Measurements from ENCODE around the gene TCF4. TPM values are rescaled to one million over a fixed set of nuclear protein-coding genes. Genes with fewer than 3 reads are reported as not detected.

The TCF4 gene
- total RNA-seq, 2 experiments from 2014 or later: 0.21 to 0.26 TPM

DNA sequence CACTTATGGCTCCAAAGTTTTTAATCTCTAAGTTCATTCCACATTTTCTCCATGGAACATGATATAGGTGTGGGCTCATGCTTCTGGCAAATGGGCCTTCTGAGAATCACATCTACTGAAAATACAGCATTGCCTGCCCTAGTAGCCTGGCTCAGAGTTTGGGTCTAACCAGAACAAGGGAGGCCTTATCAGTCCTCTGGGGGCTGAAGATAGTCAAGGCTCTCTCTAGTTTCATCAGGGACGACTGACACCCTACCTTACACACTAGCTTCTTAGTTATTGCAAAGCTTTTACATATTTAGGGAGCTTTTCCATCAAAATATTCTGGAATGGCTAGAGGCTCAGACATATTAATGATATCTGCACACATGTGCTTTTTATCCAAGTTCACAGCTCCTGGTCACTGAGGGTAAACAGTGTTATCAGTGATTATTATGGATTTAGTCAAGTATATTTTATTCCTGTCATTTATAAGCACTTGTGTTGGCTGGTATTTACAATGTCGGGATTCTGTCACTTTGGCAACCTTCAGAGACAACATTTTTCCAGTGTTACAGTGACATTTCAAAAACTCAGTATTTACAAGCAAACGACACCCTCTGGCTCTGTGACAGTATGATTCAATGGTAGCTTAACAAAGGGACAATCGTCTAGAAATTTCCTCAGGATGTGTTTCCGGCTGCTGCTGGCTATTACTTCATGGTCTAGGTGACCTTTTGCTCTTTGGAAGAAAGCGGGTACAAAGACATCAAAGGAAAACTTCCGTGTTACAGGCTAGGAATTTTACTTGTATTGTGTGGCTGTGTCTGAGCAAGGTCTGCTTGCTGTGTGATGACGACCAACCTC, 200.6 kb downstream of the TCF4 start:
- ChIA-PET POLR2A (no interaction called here), CTCF (no interaction called here)
- no peak for ATAC-seq
- Mint-ChIP-seq H3K27me3 (ENCODE audit: low read depth) (no peaks in the 10 kb centered on the region), H3K9me3 (ENCODE audit: insufficient read depth) (no peaks in the 10 kb centered on the region), H3K4me1 (ENCODE audit: low read depth) (no peaks in the 10 kb centered on the region), H3K36me3 (ENCODE audit: low read depth) (no peaks in the 10 kb centered on the region), H3K27ac (no peak overlapping the region), H3K4me3 (no peak overlapping the region)
- no peak for DNase-seq

DNA sequence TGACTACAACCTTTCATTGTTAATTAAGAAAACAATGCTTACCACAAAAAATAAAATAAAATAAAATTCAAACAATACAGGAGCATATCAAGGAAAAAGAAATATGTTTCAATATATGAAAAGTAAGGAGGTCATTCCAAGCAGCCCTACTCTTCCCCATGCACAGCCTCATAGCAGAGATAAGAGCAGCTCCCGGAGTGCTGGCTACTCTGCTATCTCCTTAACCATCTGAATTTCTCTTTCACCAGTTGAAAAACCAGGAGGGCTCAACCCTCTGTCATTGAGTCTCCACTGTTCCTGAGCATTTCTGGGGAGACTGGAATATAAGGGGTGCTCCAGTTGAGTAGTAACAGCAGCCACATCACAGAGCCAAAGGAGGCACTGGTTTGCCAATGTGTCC, 201.4 kb downstream of the TCF4 start:
- ChIA-PET POLR2A (no interaction called here), CTCF (no interaction called here)
- Mint-ChIP-seq H3K4me3 (no peak overlapping the region), H3K27ac (no peak overlapping the region), H3K4me1 (ENCODE audit: low read depth) (no peaks in the 10 kb centered on the region), H3K27me3 (ENCODE audit: low read depth) (no peaks in the 10 kb centered on the region), H3K9me3 (ENCODE audit: insufficient read depth) (no peaks in the 10 kb centered on the region), H3K36me3 (ENCODE audit: low read depth) (no peaks in the 10 kb centered on the region)
- no peak for DNase-seq
- ATAC-seq: no peak

DNA sequence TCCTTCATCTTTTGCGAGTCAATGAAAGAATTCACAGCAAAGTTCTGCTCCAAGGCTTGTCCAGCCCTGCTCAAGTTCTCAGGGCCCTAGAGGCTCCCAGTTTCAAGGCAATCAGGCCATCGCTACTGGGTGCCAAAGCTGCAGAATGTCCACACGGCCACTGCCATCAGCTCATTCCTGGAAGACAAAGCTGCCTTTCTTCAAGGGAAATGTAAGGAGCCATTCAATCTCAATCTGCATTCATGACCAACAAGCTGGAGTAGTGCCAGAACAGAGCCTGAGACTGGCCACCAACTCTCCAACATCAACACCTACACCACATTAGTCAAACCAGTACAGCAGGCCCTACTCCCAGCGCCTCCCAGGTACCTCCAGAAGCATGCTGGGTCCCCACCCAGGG, 202.2 kb downstream of the TCF4 start:
- Mint-ChIP-seq H3K27me3 (ENCODE audit: low read depth) (no peaks in the 10 kb centered on the region), H3K4me1 (ENCODE audit: low read depth) (no peaks in the 10 kb centered on the region), H3K36me3 (ENCODE audit: low read depth) (no peaks in the 10 kb centered on the region), H3K4me3 (no peak overlapping the region), H3K27ac (no peak overlapping the region), H3K9me3 (ENCODE audit: insufficient read depth) (no peaks in the 10 kb centered on the region)
- CTCF ChIA-PET: no interaction called here
- ATAC-seq (no peak), DNase-seq (no peak)
- POLR2A ChIA-PET: no interaction called here

DNA sequence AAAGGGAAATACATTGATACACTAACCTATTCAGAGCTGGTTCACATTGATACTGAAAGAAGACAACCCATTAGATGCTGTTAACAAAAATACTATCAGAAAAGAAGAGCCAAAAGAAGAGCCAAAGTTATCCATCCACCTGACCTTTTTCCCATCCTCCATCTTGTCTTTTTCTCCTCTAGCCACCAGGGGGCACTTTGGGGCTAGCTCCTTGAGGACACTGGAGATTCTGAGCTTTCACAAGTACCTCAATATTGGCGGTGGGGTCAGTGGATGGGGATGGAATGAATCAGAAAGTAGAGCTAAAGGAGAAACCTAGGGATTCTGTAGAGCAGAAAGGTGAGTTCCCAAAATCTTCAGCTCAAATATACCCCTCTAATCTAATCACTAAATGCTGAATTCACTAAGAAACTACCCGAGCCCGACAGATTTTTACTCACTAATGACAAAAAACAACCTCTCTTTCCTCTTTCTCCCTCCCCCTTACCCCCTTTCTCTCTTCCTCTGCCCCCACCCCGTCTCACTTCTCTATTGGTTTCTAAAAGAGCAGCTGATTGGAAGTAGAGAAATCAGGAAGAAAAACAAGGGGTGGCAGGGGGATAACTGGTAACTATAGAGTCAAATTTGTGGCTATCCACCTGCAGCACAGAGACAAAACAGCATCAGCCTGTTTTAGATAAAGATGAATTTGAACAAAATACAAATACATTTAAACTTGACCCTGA, 203.3 kb downstream of the TCF4 start:
- Mint-ChIP-seq H3K9me3 (ENCODE audit: insufficient read depth) (no peaks in the 10 kb centered on the region), H3K4me3 (no peak overlapping the region), H3K36me3 (ENCODE audit: low read depth) (no peaks in the 10 kb centered on the region), H3K27me3 (ENCODE audit: low read depth) (no peaks in the 10 kb centered on the region), H3K4me1 (ENCODE audit: low read depth) (no peaks in the 10 kb centered on the region), H3K27ac (no peak overlapping the region)
- DNase-seq (peak; percentile 24), ATAC-seq (no peak)
- ChIA-PET CTCF (interaction anchor here (0.7 to 1.3 kb wide), 3 partner anchors 10 to 31 kb away, joined by 3 to 6 read pairs (median 3); no protein-coding TSS in a partner anchor), POLR2A (no interaction called here)

DNA sequence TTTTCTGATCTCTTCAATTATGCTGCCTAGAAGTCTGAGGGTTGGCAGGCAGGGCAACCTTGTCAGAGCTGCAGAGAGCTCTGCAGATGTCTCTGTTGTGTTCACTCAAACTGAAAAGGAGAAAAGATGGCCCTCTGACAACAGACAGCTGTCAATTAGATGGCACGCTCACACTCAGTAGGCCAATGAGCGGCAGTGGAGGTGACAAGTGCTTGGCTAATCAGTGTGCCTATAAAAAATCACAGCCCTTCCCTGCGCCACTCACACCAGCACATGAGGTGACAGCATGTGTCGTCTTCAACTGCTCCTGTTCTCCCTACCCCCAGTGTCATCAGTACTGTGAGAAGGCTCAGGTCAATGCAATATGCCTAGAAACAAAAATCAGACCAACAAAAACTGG, 203.9 kb downstream of the TCF4 start:
- no peaks in the 10 kb centered on the region for H3K4me1 Mint-ChIP-seq (ENCODE audit: low read depth)
- CTCF ChIA-PET: interaction anchor here (1.3 kb wide), 1 partner anchor 31 kb away, joined by 6 read pairs; no protein-coding TSS in a partner anchor
- no peaks in the 10 kb centered on the region for H3K27me3 Mint-ChIP-seq (ENCODE audit: low read depth)
- no peak for DNase-seq
- no peaks in the 10 kb centered on the region for H3K36me3 Mint-ChIP-seq (ENCODE audit: low read depth)
- POLR2A ChIA-PET: no interaction called here
- no peaks in the 10 kb centered on the region for H3K9me3 Mint-ChIP-seq (ENCODE audit: insufficient read depth)
- no peak overlapping the region for H3K4me3 Mint-ChIP-seq
- no peak for ATAC-seq
- no peak overlapping the region for H3K27ac Mint-ChIP-seq

DNA sequence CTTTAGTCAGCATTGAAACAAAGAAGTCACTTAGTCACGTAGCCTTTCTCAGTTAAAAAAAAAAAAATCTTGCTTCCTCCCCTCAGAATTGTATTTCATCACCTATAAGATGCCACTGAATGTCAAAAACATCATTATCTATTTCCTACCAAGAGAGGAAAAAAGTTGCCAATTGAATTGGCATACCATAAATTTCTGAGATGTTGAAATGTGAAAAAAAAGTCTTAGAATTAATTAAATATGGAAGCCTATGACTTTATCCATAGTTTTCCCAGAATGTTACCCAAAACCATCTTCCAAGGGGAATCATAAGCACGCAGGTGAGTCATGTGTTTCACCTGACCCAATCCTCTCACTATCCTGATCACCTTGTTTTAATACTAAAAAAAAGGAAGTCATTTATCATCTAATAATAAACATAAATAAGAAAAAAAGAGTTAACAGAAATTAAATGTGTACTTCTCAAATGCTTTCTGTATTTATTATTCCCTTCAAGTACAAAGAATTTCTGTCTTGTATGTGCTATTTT, 205.7 kb downstream of the TCF4 start:
- Mint-ChIP-seq H3K36me3 (ENCODE audit: low read depth) (no peaks in the 10 kb centered on the region), H3K27me3 (ENCODE audit: low read depth) (no peaks in the 10 kb centered on the region), H3K9me3 (ENCODE audit: insufficient read depth) (no peaks in the 10 kb centered on the region), H3K4me3 (no peak overlapping the region), H3K27ac (no peak overlapping the region), H3K4me1 (ENCODE audit: low read depth) (no peaks in the 10 kb centered on the region)
- DNase-seq (no peak), ATAC-seq (no peak)
- POLR2A ChIA-PET: no interaction called here
- CTCF ChIA-PET: no interaction called here

DNA sequence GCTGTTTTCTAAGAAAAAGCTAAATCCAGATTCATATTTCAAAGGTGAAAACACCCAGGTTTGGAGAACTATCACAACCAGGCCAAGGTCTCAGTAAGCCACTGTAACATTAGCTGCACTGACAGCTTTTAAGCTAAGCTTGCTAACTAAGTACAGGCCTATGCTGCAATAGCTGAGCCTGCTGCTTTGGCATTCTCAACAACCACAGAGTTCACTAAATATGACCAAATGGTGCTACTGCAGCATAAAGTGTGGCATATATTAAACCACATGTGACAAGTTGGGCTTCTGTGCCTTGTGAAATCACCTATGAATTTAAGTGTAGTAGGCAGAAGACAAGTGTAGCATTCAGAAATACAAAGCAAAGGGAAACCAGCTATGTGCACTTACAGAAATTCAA, 206.7 kb downstream of the TCF4 start:
- Mint-ChIP-seq H3K27me3 (ENCODE audit: low read depth) (no peaks in the 10 kb centered on the region), H3K27ac (no peak overlapping the region), H3K9me3 (ENCODE audit: insufficient read depth) (no peaks in the 10 kb centered on the region), H3K4me1 (ENCODE audit: low read depth) (no peaks in the 10 kb centered on the region), H3K36me3 (ENCODE audit: low read depth) (no peaks in the 10 kb centered on the region), H3K4me3 (no peak overlapping the region)
- ChIA-PET POLR2A (no interaction called here), CTCF (no interaction called here)
- ATAC-seq: no peak
- DNase-seq: no peak

DNA sequence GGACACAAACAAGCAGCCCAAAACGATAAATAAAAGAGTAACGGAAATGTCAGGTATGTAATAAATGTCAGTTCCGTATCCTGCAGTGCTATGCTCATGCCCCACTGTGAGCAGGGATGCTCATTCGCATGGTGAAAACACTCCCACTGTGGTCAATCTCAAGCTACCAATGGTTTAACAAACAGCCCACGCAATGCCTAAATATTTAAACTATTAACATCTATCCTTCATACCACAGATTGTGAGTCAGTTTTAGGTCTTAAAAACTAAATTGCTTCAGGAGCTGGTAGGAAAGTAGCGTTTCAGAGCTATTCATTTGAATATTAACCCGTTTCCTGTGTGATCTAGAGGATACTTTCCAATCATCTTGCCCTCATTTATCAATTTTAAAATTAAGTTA, 207.4 kb downstream of the TCF4 start:
- Mint-ChIP-seq H3K9me3 (ENCODE audit: insufficient read depth) (no peaks in the 10 kb centered on the region), H3K36me3 (ENCODE audit: low read depth) (no peaks in the 10 kb centered on the region), H3K4me1 (ENCODE audit: low read depth) (no peaks in the 10 kb centered on the region), H3K27me3 (ENCODE audit: low read depth) (no peaks in the 10 kb centered on the region), H3K27ac (no peak overlapping the region), H3K4me3 (no peak overlapping the region)
- CTCF ChIA-PET: no interaction called here
- no peak for ATAC-seq
- POLR2A ChIA-PET: no interaction called here
- no peak for DNase-seq

DNA sequence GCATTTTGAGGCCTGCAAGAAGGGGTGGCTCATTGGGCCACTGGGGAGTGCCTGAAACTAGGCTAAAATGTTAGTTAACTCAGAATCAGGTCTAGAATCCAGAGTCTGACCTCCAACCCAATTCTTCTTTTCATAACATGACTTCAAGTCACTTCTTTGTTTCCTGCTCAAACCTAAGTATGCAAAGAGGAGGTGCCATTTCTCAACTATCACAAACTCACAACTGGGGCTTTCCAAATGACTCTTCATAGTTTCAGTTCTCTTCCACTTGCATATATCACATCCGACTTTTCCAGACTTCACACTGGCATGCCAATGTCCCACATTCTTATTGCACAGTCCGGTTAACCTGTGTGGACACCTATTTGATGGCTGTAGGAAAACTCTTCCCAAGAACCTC, 211.6 kb downstream of the TCF4 start:
- H3K27ac Mint-ChIP-seq: no peak overlapping the region
- ATAC-seq (no peak), DNase-seq (no peak)
- H3K27me3 Mint-ChIP-seq (ENCODE audit: low read depth): no peaks in the 10 kb centered on the region
- no peak overlapping the region for H3K4me3 Mint-ChIP-seq
- peaks cover 3% of the 10 kb centered on the region for H3K9me3 Mint-ChIP-seq (ENCODE audit: insufficient read depth)
- POLR2A ChIA-PET: no interaction called here
- no peaks in the 10 kb centered on the region for H3K4me1 Mint-ChIP-seq (ENCODE audit: low read depth)
- CTCF ChIA-PET: no interaction called here
- no peaks in the 10 kb centered on the region for H3K36me3 Mint-ChIP-seq (ENCODE audit: low read depth)

DNA sequence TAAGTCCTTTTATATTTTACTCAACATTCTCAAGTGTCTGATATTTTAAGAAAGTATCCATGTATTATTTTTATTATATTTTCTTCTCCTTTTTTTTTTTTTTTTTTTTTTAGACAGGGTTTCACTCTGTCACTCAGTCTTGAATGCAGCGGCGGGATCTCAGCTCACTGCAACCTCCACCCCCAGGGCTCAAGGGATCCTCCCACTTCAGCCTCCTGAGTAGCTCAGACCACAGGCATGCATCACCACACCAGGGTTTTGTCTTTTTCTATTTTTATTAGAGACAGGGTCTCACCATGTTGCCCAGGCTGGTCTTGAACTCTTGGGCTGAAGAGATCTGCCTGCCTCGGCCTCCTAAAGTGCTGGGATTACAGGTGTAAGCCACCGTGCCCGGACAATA, 212.1 kb downstream of the TCF4 start:
- Mint-ChIP-seq H3K36me3 (ENCODE audit: low read depth) (no peaks in the 10 kb centered on the region), H3K27me3 (ENCODE audit: low read depth) (no peaks in the 10 kb centered on the region), H3K4me3 (no peak overlapping the region), H3K4me1 (ENCODE audit: low read depth) (no peaks in the 10 kb centered on the region), H3K9me3 (ENCODE audit: insufficient read depth) (peaks cover 3% of the 10 kb centered on the region), H3K27ac (no peak overlapping the region)
- no peak for ATAC-seq
- DNase-seq: no peak
- ChIA-PET CTCF (no interaction called here), POLR2A (no interaction called here)

DNA sequence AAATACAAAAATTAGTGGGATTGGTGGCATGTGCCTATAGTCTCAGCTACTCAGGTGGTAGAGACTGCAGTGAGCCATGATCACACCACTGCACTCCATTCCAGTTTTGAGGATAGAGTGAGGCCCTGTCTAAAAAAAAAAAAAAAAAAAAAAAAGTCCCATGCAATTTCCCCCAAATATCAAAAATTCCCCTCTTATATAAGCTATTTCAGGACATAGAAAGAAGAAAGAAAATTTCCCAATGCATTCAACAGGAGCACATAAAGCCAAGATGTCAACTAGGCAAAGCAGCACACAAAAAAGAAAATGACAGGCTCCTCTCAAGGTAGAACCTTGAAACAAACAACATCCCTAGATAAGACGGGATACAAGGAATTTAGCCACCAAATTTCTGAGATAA, 213.3 kb downstream of the TCF4 start:
- Mint-ChIP-seq H3K36me3 (ENCODE audit: low read depth) (no peaks in the 10 kb centered on the region), H3K9me3 (ENCODE audit: insufficient read depth) (peaks cover 3% of the 10 kb centered on the region), H3K4me1 (ENCODE audit: low read depth) (no peaks in the 10 kb centered on the region), H3K27ac (no peak overlapping the region), H3K27me3 (ENCODE audit: low read depth) (no peaks in the 10 kb centered on the region), H3K4me3 (no peak overlapping the region)
- ChIA-PET POLR2A (no interaction called here), CTCF (no interaction called here)
- DNase-seq (no peak), ATAC-seq (no peak)

DNA sequence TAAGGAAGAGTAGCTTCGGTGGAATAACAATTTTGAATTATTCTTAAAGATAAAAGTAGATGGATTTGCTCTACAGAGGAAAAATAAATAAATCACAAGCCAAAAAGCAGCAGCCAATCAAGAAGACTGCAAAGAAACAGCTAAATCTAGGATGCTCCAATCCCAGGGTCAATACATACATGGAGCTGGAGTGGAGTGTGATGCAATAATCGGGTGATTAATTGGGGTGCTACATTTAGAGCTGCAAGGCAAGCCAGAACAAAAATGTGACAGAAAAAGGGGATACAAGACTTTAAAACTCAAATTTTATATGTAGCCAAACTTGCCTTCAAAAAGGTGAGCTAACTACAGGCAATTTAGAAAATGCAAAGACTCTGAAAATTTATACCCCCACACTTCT, 215.8 kb downstream of the TCF4 start:
- Mint-ChIP-seq H3K9me3 (ENCODE audit: insufficient read depth) (peaks cover 3% of the 10 kb centered on the region), H3K4me1 (ENCODE audit: low read depth) (no peaks in the 10 kb centered on the region), H3K4me3 (no peak overlapping the region)

More for the DNA sequence above, 215.8 kb downstream of the TCF4 start:
- ATAC-seq (no peak), DNase-seq (no peak)
- ChIA-PET CTCF (interaction anchor here (1.9 kb wide), 1 partner anchor 137 kb away, joined by 6 read pairs; no protein-coding TSS in a partner anchor), POLR2A (interaction anchor here (0.6 kb wide), 1 partner anchor 146 kb away, joined by 6 read pairs; no protein-coding TSS in a partner anchor)
- no peak overlapping the region for H3K27ac Mint-ChIP-seq
- H3K36me3 Mint-ChIP-seq (ENCODE audit: low read depth): no peaks in the 10 kb centered on the region
- H3K27me3 Mint-ChIP-seq (ENCODE audit: low read depth): no peaks in the 10 kb centered on the region

All from activated CD8-positive, alpha-beta T cell treated with anti-CD3 and anti-CD28 coated beads, Interleukin-2, amount 10 ng/mL, durations not matched to agents 7 days and 5 days (primary cell).